ENCODE data around the gene TGM2. TPM values are rescaled to one million over a fixed set of nuclear protein-coding genes. Genes with fewer than 3 reads are reported as not detected.

The TGM2 gene
- total and polyA plus RNA-seq, 2 donors (not counting 1 experiment from before 2014, with no cell fraction given), result 2.4 to 60.8 TPM

DNA sequence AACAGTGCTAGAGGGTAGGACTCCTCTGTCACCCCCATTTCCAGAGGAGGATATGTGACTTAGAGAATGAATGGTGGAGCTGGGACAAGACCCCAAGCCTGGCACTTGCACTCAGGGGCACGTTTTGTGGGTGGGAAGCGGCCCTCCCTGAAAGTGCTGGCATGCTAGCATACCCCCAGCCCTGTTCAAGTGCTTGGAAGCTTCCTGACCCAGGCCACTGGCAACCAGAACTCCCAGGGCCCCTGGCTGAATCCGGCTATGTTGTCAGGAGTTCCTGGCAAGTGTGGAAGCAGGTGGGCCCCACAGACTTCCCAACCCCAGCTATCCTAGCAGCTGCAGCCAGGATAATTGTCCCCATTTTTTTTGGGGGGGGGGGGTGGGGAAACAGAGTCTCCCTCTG lies 35.6 kb upstream of the TGM2 start:
- WGBS (ENCODE audit: insufficient coverage), result 83% methylated on average over 3 of the region's 3 CpGs
- Mint-ChIP-seq H3K4me3 (no peak overlapping the region), H3K9me3 (ENCODE audit: insufficient read depth) (no peaks in the 10 kb centered on the region), H3K4me1 (peaks cover 26% of the 10 kb centered on the region), H3K27ac (no peak overlapping the region), H3K27me3 (peaks cover 5% of the 10 kb centered on the region)
- no peak overlapping the region for H3K4me3 ChIP-seq (ENCODE audit: control extremely low read depth in 1 of 5, extremely low read depth in 1 of 5, insufficient read depth in 1 of 5, low read depth in 2 of 5, low read length in 4 of 5)
- H3K27ac ChIP-seq (ENCODE audit: low read length in 2 of 2), result no peak overlapping the region
- H3K9ac ChIP-seq (ENCODE audit: low read length), result no peak overlapping the region
- ChIA-PET CTCF (interaction anchor here (0.8 to 8.3 kb wide), 3 partner anchors 21 to 143 kb away, joined by 3 to 61 read pairs (median 3); no protein-coding TSS in a partner anchor), POLR2A (no interaction called here)
- no peaks in the 10 kb centered on the region for H3K79me2 ChIP-seq (ENCODE audit: control insufficient read depth, insufficient read depth, low read length)
- H2AFZ ChIP-seq (ENCODE audit: insufficient read depth, low read depth, low read length, poor library complexity, severe bottlenecking), result no peak overlapping the region
- peaks cover 0 to 5% (median under 1%) of the 10 kb centered on the region in 4 experiments for H3K27me3 ChIP-seq (replicated peaks in 1 of 4; ENCODE audit: control extremely low read depth in 1 of 4, control insufficient read depth in 3 of 4, insufficient read depth in 4 of 4, low read length in 3 of 4)
- ATAC-seq (ENCODE audit: low read depth) (no peak), DNase-seq (no peak)
- no peak overlapping the region for H3K4me2 ChIP-seq (replicated peaks; ENCODE audit: low read depth, low read length, poor library complexity, severe bottlenecking)
- H3K36me3 ChIP-seq (replicated peaks in 1 of 2; ENCODE audit: control extremely low read depth in 1 of 2, control insufficient read depth in 1 of 2, extremely low read depth in 1 of 2, insufficient read depth in 2 of 2, low read length in 1 of 2), result no peaks in the 10 kb centered on the region
- no peaks in the 10 kb centered on the region for H4K20me1 ChIP-seq (ENCODE audit: control insufficient read depth, insufficient read depth, low read length, poor library complexity, severe bottlenecking)
- intact Hi-C loops (cut with micrococcal nuclease), result no loop called here
- TF ChIP-seq EZH2 (IDR thresholded peaks at IDR 0.05; ENCODE audit: borderline replicate concordance, insufficient read depth, low read depth, low read length, poor library complexity, severe bottlenecking), result no peak
- TF ChIP-seq, protein P1, sequence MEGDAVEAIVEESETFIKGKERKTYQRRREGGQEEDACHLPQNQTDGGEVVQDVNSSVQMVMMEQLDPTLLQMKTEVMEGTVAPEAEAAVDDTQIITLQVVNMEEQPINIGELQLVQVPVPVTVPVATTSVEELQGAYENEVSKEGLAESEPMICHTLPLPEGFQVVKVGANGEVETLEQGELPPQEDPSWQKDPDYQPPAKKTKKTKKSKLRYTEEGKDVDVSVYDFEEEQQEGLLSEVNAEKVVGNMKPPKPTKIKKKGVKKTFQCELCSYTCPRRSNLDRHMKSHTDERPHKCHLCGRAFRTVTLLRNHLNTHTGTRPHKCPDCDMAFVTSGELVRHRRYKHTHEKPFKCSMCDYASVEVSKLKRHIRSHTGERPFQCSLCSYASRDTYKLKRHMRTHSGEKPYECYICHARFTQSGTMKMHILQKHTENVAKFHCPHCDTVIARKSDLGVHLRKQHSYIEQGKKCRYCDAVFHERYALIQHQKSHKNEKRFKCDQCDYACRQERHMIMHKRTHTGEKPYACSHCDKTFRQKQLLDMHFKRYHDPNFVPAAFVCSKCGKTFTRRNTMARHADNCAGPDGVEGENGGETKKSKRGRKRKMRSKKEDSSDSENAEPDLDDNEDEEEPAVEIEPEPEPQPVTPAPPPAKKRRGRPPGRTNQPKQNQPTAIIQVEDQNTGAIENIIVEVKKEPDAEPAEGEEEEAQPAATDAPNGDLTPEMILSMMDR (IDR thresholded peaks at IDR 0.05), result no peak
- H3K9me3 ChIP-seq (ENCODE audit: control extremely low read depth in 1 of 3, control insufficient read depth in 2 of 3, insufficient read depth in 1 of 3, low read length in 2 of 3), result peaks cover 0 to 4% (median 0%) of the 10 kb centered on the region in 3 donors
- H3K4me1 ChIP-seq (ENCODE audit: control insufficient read depth in 2 of 2, insufficient read depth in 2 of 2, low read length in 2 of 2), result peaks cover 0 to 3% of the 10 kb centered on the region in 2 donors

DNA sequence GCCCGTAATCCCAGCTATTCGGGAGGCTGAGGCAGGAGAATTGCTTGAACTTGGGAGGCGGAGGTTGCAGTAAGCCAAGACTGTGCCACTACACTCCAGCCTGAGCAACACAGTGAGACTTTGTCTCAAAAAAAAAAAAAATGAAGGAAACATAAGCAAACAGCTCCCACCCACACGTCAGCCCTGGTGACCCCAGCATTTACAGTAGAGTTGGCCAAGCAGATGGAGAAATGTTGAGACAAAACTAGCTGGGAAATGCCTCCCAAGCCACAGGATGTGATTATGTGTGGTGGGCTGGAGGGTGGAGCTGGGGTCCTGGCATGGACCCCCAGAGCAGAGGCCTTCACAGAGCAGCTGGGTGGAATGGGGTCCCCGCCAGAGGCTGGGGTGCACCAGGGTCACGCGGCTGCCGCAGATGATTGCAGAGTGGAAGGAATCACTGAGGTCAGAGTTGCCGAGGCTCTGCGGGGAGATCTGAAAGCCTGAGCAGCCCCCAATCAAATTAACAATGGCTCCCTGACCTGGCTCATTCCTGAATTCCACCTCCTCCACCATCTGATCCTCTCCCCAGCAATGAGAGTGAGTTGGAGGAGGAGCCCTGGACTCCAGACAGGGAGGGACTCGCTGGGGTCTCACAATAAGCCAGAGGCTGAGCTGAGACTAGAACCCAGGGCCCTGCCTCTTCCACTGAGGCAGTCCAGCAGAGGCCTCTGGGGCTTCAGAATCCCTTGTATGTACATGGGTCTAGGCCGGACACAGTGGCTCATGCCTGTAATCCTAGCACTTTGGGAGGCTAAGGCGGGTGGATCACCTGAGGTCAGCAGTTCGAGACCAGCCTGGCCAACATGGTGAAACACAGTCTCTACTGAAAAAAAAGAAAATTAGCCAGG lies 34.7 kb upstream of the TGM2 start:
- Mint-ChIP-seq H3K27me3 (peaks cover 11% of the 10 kb centered on the region), H3K27ac (no peak overlapping the region), H3K4me3 (no peak overlapping the region), H3K4me1 (peaks cover 26% of the 10 kb centered on the region), H3K9me3 (ENCODE audit: insufficient read depth) (no peaks in the 10 kb centered on the region)
- Histone ChIP-seq H3K4me3 (ENCODE audit: control extremely low read depth in 1 of 5, extremely low read depth in 1 of 5, insufficient read depth in 1 of 5, low read depth in 2 of 5, low read length in 4 of 5) (no peak overlapping the region), H2AFZ (ENCODE audit: insufficient read depth, low read depth, low read length, poor library complexity, severe bottlenecking) (no peak overlapping the region), H3K27me3 (replicated peaks in 1 of 4; ENCODE audit: control extremely low read depth in 1 of 4, control insufficient read depth in 3 of 4, insufficient read depth in 4 of 4, low read length in 3 of 4) (peaks cover 0 to 7% (median 2%) of the 10 kb centered on the region in 4 experiments), H4K20me1 (ENCODE audit: control insufficient read depth, insufficient read depth, low read length, poor library complexity, severe bottlenecking) (no peaks in the 10 kb centered on the region), H3K4me2 (replicated peaks; ENCODE audit: low read depth, low read length, poor library complexity, severe bottlenecking) (no peak overlapping the region), H3K4me1 (ENCODE audit: control insufficient read depth in 2 of 2, insufficient read depth in 2 of 2, low read length in 2 of 2) (peaks cover 0 to 3% of the 10 kb centered on the region in 2 donors), H3K9ac (ENCODE audit: low read length) (no peak overlapping the region), H3K36me3 (replicated peaks in 1 of 2; ENCODE audit: control extremely low read depth in 1 of 2, control insufficient read depth in 1 of 2, extremely low read depth in 1 of 2, insufficient read depth in 2 of 2, low read length in 1 of 2) (no peaks in the 10 kb centered on the region), H3K27ac (ENCODE audit: low read length in 2 of 2) (no peak overlapping the region), H3K79me2 (ENCODE audit: control insufficient read depth, insufficient read depth, low read length) (no peaks in the 10 kb centered on the region), H3K9me3 (ENCODE audit: control extremely low read depth in 1 of 3, control insufficient read depth in 2 of 3, insufficient read depth in 1 of 3, low read length in 2 of 3) (peaks cover 0 to 4% (median 0%) of the 10 kb centered on the region in 3 donors)
- ChIA-PET CTCF (interaction anchor here (8.3 kb wide), 1 partner anchor 22 kb away, joined by 61 read pairs; no protein-coding TSS in a partner anchor), POLR2A (no interaction called here)
- 98% methylated on average over 10 of the region's 14 CpGs for WGBS (ENCODE audit: insufficient coverage)
- intact Hi-C loops (cut with micrococcal nuclease), result no loop called here
- TF ChIP-seq, protein P1 (IDR thresholded peaks at IDR 0.05), result no peak
- TF ChIP-seq EZH2 (IDR thresholded peaks at IDR 0.05; ENCODE audit: borderline replicate concordance, insufficient read depth, low read depth, low read length, poor library complexity, severe bottlenecking), result no peak
- no peak for DNase-seq
- no peak for ATAC-seq (ENCODE audit: low read depth)
